K562 (cell line): ENCODE results near the gene GEMIN2. TPM values are rescaled to one million over a fixed set of nuclear protein-coding genes. Genes with fewer than 3 reads are reported as not detected.

Experiments
- ATAC-seq: fragments of 200-7000 bp; cut with Tn5 transposase; 3 replicates; pipeline ENCODE4 v1.9.1; 2020; ENCODE audit warnings: moderate library complexity
- BruUV-seq: library from RNA; stranded (reverse); fragments of 400-500 nt; replicated peaks from 2 replicates; lab custom pipeline; 2021; lab: Mats Ljungman, UMichigan
- CTCF ChIA-PET: fragments of 300-600 bp; formaldehyde crosslinking; extraction: SDS; loops from one replicate; lab custom pipeline; 2021; ENCODE audit warnings: low intra/inter-chr PET ratio; lab: Yijun Ruan, JAX
- POLR2A ChIA-PET: fragments of 300-600, 350-650 bp; sonication (Branson Sonifier 250); formaldehyde crosslinking; extraction: SDS; loops from one replicate; lab custom pipeline; 2021; ENCODE audit warnings: antibody characterized with exemption, inconsistent platforms; lab: Yijun Ruan, JAX
- DNase-seq, 4 experiments: peaks; one replicate each; pipeline versions ENCODE4 v3.0.0 to v3.0.0-alpha.2; 2011 to 2018; ENCODE audit warnings: low spot score in 3 of 4, mixed read lengths in 3 of 4; ENCODE audit errors: extremely low read depth in 1 of 4
- FAIRE-seq: peaks from 2 replicates; lab custom pipeline; 2011; peaks lifted over from hg19 to GRCh38; lab: Jason Lieb, UNC
- H2AFZ ChIP-seq: 2 replicates; pipeline ENCODE4 v1.6.0; 2011; ENCODE audit warnings: low read depth, low read length, control low read depth, inconsistent platforms
- H3K27ac ChIP-seq: fragments of 200-600 bp; 3 replicates; pipeline ENCODE4 v1.8.0; 2011; ENCODE audit warnings: low read depth, mild to moderate bottlenecking, control low read depth, inconsistent platforms, low read length, moderate library complexity, mixed read lengths; ENCODE audit errors: extremely low read depth
- H3K27me3 ChIP-seq, 2 experiments: fragments of 300-600 bp in 1 of 2; 2 replicates in 1 of 2; 3 replicates in 1 of 2; pipeline versions ENCODE4 v1.6.0 to v1.8.0; 2011; ENCODE audit warnings: inconsistent platforms in 2 of 2, low read length in 2 of 2, mild to moderate bottlenecking in 1 of 2, mixed read lengths in 1 of 2, moderate library complexity in 1 of 2; ENCODE audit not compliant: control insufficient read depth in 2 of 2, insufficient read depth in 2 of 2
- H3K36me3 ChIP-seq: fragments of 300-600 bp; 3 replicates; pipeline ENCODE4 v1.8.0; 2011; ENCODE audit warnings: mild to moderate bottlenecking, low read length, inconsistent platforms; ENCODE audit not compliant: control insufficient read depth, insufficient read depth
- H3K4me1 ChIP-seq, 2 experiments: fragments of 200-600 bp in 1 of 2; replicated peaks in 1 of 2; 2 replicates in 1 of 2; 3 replicates in 1 of 2; pipeline versions ENCODE4 v1.5.1 to v1.8.0; 2011; ENCODE audit warnings: inconsistent platforms in 2 of 2, low read length in 2 of 2, mild to moderate bottlenecking in 1 of 2, mixed read lengths in 1 of 2, moderate library complexity in 1 of 2; ENCODE audit not compliant: control insufficient read depth in 2 of 2, insufficient read depth in 2 of 2
- H3K4me2 ChIP-seq: 2 replicates; pipeline ENCODE4 v1.6.1; 2011; ENCODE audit warnings: low read length, control low read depth, inconsistent platforms, mixed read lengths; ENCODE audit not compliant: insufficient read depth
- H3K4me3 ChIP-seq: fragments of 200-600 bp; sonication (generic), shearing (Covaris generic); 2 replicates; pipeline ENCODE4 v1.5.1; 2016; ENCODE audit warnings: control low read depth, inconsistent platforms
- H3K79me2 ChIP-seq: fragments of 200-600 bp; 3 replicates; pipeline ENCODE4 v1.8.0; 2011; ENCODE audit warnings: low read length, inconsistent platforms; ENCODE audit not compliant: control insufficient read depth, insufficient read depth
- H3K9ac ChIP-seq, 2 experiments: 2 replicates each; pipeline versions ENCODE4 v1.6.0 to v1.6.1; 2011; ENCODE audit warnings: low read depth in 2 of 2, low read length in 2 of 2, control low read depth in 1 of 2, inconsistent platforms in 1 of 2, mild to moderate bottlenecking in 1 of 2, mixed read lengths in 1 of 2; ENCODE audit not compliant: insufficient read depth in 1 of 2
- H3K9me1 ChIP-seq: one replicate; pipeline ENCODE4 v1.6.0; 2011; ENCODE audit warnings: inconsistent platforms, mild to moderate bottlenecking, low read length, moderate library complexity; ENCODE audit not compliant: control insufficient read depth, insufficient read depth
- H3K9me3 ChIP-seq: replicated peaks from 2 replicates; pipeline ENCODE4 v1.5.1; 2011; ENCODE audit warnings: low read depth, low read length, inconsistent platforms; ENCODE audit not compliant: control insufficient read depth, insufficient read depth
- H4K20me1 ChIP-seq: replicated peaks from 2 replicates; pipeline ENCODE4 v1.6.1; 2011; ENCODE audit warnings: low read length, inconsistent platforms, mixed read lengths; ENCODE audit not compliant: control insufficient read depth, insufficient read depth
- AFF1 ChIP-seq, 2 experiments: fragments of 450-650 bp; IDR thresholded peaks; 2 replicates each; pipeline ENCODE4 v1.6.1; 2018; ENCODE audit warnings: mild to moderate bottlenecking in 2 of 2, low read depth in 1 of 2; ENCODE audit not compliant: partially characterized antibody in 2 of 2
- CGGBP1 ChIP-seq: fragments of 250-450 bp; sonication (Bioruptor Pico); IDR thresholded peaks from 2 replicates; pipeline ENCODE4 v1.9.0; 2021; ENCODE audit warnings: mild to moderate bottlenecking
- FOXA3 ChIP-seq, 2 experiments: fragments of 450-650 bp in 1 of 2; sonication (generic) in 1 of 2; formaldehyde crosslinking; IDR thresholded peaks in 1 of 2; conservative IDR thresholded peaks in 1 of 2; 2 replicates each; pipeline versions ENCODE4 v1.4.0 to v1.8.0; 2020 to 2022; ENCODE audit warnings: mild to moderate bottlenecking in 2 of 2, missing genetic modification reagents in 1 of 2
- KLF13 ChIP-seq: fragments of 450-650 bp; IDR thresholded peaks from 2 replicates; pipeline ENCODE4 v1.6.1; 2016; ENCODE audit warnings: missing genetic modification characterization, low read depth, mild to moderate bottlenecking, missing compliant biosample characterization, moderate library complexity, borderline replicate concordance
- PRMT5 ChIP-seq: sonication (generic); formaldehyde crosslinking; IDR thresholded peaks from 2 replicates; pipeline ENCODE4 v1.5.0; 2020; ENCODE audit warnings: missing genetic modification reagents
- TSC22D4 ChIP-seq: fragments of 450-650 bp; IDR thresholded peaks from 2 replicates; pipeline ENCODE4 v1.6.1; 2016; ENCODE audit warnings: missing genetic modification characterization, missing biosample characterization, control low read depth
- ZNF76 ChIP-seq: fragments of 250-450 bp; sonication (Bioruptor Pico); IDR thresholded peaks from 2 replicates; pipeline ENCODE4 v1.4.0; 2020; ENCODE audit warnings: mild to moderate bottlenecking, moderate library complexity, borderline replicate concordance
- WGBS: fragments of 100-300 bp; shearing (Covaris generic); methylation state at CpG from one replicate; pipeline ENCODE4 v1.1.6; 2016; ENCODE audit warnings: low coverage, mixed read lengths; ENCODE audit not compliant: insufficient coverage; ENCODE audit errors: missing lambda C conversion rate; 5-methylcytosine and 5-hydroxymethylcytosine counted together
- in situ Hi-C: fragments of 300-500 bp; cut with MboI; formaldehyde crosslinking; loops from 4 replicates; pipeline ENCODE4 v1.15.0; 2018; ENCODE audit warnings: inconsistent platforms, mixed read lengths
- intact Hi-C: fragments of 100-400 bp; cut with micrococcal nuclease; formaldehyde crosslinking; loops from 2 replicates; pipeline ENCODE4 v1.14.2; 2022
- polyA plus RNA-seq, 8 experiments: library from polyadenylated mRNA; depleted of rRNA in 4 of 8; stranded (reverse) in 5 of 8; unstranded in 3 of 8; fragments of >200 nt; fragmentation: Nextera tagmentation in 2 of 8; fragmentation: Illumina TruSeq in 1 of 8; extraction: Ambion mirVana in 2 of 8; extraction: Trizol in 1 of 8; gene quantifications; 2 replicates each; pipeline versions ENCODE4 v1.2.1 to v1.2.3, GENCODE V29; 2011 to 2014; ENCODE audit warnings: inconsistent platforms in 1 of 8, missing spikeins in 1 of 8
- total RNA-seq, 7 experiments: library from RNA; depleted of rRNA in 6 of 7; stranded (reverse); fragments of >200 nt in 6 of 7; fragmentation: Illumina TruSeq in 2 of 7; extraction: Trizol in 2 of 7; gene quantifications; 2 replicates each; pipeline versions ENCODE4 v1.2.1 to v1.2.3, GENCODE V29; 2011 to 2021; ENCODE audit warnings: low replicate concordance in 1 of 7
- TF ChIP-seq, protein P1 (sequence below): fragments of 250-450 bp; sonication (Bioruptor Pico); IDR thresholded peaks from 2 replicates; pipeline ENCODE4 v1.5.0; 2020; ENCODE audit warnings: mild to moderate bottlenecking

GEMIN2 gene
- total and polyA plus RNA-seq, 9 of the 15 experiments (the other 6 are each of a cell fraction or from before 2014, with no cell fraction given), result 23.0 to 87.6 (median 45.5) TPM

- WGBS, result 100% methylated on average over 1 of the region's 1 CpG
- DNase-seq (no peak), ATAC-seq (no peak), FAIRE-seq (no peak)
- Histone ChIP-seq H3K9me3 (no peaks in the 10 kb centered on the region), H3K9ac (no peak overlapping the region), H3K27me3 (no peaks in the 10 kb centered on the region), H3K36me3 (peaks cover 39% of the 10 kb centered on the region), H3K9me1 (no peaks in the 10 kb centered on the region), H3K4me3 (no peak overlapping the region), H3K27ac (no peak overlapping the region), H3K4me1 (no peaks in the 10 kb centered on the region), H2AFZ (no peak overlapping the region), H3K4me2 (no peak overlapping the region), H3K79me2 (peaks cover under 1% of the 10 kb centered on the region; the same call in 2 of the 3 replicates), H4K20me1 (no peaks in the 10 kb centered on the region)
- no TSS peak for BruUV-seq
- in situ Hi-C loops (no loop called here), intact Hi-C loops (no loop called here)
- POLR2A ChIA-PET, result interaction anchor here (1.5 kb wide), 1 partner anchor 22 kb away, joined by 4 read pairs; no protein-coding TSS in a partner anchor
- CTCF ChIA-PET, result no interaction called here
- TF ChIP-seq TSC22D4 (no peak), AFF1 (IDR thresholded peaks at IDR 0.05; ENCODE audit: low read depth in 1 of 2, partially characterized antibody in 2 of 2) (no peak), FOXA3 (CRISPR knock-in tag; conservative IDR thresholded peaks at IDR 0.05 in 1 of 2, IDR thresholded peaks at IDR 0.05 in 1 of 2) (no peak), CGGBP1 (CRISPR knock-in tag) (no peak), KLF13 (no peak), ZNF76 (CRISPR knock-in tag) (no peak), PRMT5 (no peak)
- TF ChIP-seq, protein P1, sequence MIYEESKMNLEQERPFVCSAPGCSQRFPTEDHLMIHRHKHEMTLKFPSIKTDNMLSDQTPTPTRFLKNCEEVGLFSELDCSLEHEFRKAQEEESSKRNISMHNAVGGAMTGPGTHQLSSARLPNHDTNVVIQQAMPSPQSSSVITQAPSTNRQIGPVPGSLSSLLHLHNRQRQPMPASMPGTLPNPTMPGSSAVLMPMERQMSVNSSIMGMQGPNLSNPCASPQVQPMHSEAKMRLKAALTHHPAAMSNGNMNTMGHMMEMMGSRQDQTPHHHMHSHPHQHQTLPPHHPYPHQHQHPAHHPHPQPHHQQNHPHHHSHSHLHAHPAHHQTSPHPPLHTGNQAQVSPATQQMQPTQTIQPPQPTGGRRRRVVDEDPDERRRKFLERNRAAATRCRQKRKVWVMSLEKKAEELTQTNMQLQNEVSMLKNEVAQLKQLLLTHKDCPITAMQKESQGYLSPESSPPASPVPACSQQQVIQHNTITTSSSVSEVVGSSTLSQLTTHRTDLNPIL, result no peak
Measured at GRCh38 chr14:39160494-39160893, 46.4 kb downstream of the GEMIN2 start.
